ENCODE data around the gene DHH.

Gene DHH

DNA sequence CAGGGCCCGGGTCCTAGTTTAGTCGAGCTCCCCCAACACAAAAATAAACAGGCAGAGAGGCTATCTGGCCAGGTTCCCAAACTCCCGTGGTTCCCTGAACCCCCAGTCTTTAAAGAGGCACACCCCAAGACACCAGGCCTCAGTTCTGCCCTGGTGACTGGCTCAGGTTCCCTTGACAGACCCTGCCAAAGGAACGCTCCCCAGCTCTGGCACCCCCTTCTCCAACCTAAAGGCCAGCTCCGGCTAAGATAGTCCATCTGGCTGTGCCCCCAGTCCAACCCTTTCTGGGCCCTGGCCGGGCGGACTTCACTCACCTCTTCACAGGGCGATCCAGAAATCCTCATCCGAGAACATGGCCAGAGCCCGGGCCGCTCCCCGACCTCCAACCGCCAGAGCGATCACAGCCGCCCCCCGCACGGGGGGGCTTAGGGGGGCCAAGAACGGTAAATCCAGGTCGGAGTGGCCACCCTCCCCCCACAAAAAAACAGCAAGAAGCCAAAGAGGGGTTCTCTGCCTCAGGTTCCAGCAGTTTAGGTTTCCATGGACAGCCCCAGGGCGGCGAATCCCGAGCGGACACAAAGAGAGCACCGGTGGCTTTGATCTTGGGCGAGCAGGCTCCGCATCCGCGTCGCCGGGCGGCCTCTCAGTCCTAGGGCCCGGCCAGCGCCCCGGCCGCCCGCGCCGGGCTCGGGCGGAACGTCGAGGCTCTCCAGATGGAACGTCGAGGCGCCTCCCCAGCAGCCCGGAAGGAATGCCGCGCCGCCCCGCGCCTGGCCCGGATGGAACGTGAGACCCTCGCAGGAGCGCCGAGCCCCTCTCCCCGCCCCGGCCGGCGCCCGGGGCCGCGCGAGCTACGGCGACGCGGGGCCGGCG is 35.1 kb downstream of the DHH start:
- TF ChIP-seq, protein P1, sequence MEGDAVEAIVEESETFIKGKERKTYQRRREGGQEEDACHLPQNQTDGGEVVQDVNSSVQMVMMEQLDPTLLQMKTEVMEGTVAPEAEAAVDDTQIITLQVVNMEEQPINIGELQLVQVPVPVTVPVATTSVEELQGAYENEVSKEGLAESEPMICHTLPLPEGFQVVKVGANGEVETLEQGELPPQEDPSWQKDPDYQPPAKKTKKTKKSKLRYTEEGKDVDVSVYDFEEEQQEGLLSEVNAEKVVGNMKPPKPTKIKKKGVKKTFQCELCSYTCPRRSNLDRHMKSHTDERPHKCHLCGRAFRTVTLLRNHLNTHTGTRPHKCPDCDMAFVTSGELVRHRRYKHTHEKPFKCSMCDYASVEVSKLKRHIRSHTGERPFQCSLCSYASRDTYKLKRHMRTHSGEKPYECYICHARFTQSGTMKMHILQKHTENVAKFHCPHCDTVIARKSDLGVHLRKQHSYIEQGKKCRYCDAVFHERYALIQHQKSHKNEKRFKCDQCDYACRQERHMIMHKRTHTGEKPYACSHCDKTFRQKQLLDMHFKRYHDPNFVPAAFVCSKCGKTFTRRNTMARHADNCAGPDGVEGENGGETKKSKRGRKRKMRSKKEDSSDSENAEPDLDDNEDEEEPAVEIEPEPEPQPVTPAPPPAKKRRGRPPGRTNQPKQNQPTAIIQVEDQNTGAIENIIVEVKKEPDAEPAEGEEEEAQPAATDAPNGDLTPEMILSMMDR (IDR thresholded peaks at IDR 0.05; ENCODE audit: borderline replicate concordance, insufficient read depth, low read depth, low read length) = no peak
- H3K4me3 ChIP-seq (ENCODE audit: low read depth, low read length) = peak overlapping the region; percentile 80

DNA sequence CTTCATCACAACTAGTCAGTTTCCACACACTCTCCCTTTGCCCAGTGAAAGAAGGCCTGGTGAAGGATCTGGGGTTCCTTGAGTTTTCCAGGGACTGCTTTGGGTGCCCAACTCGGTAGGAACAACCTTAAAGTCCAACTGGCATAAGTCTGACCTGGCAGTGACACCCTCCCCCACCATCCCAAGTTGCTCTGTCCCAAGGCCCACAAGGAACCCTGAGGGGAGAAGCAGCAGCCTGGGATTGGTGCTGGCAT is 35.6 kb downstream of the DHH start:
- TF ChIP-seq, protein P1 (IDR thresholded peaks at IDR 0.05; ENCODE audit: borderline replicate concordance, insufficient read depth, low read depth, low read length) = no peak
- H3K4me3 ChIP-seq (ENCODE audit: low read depth, low read length) = peak overlapping the region; percentile 80

DNA sequence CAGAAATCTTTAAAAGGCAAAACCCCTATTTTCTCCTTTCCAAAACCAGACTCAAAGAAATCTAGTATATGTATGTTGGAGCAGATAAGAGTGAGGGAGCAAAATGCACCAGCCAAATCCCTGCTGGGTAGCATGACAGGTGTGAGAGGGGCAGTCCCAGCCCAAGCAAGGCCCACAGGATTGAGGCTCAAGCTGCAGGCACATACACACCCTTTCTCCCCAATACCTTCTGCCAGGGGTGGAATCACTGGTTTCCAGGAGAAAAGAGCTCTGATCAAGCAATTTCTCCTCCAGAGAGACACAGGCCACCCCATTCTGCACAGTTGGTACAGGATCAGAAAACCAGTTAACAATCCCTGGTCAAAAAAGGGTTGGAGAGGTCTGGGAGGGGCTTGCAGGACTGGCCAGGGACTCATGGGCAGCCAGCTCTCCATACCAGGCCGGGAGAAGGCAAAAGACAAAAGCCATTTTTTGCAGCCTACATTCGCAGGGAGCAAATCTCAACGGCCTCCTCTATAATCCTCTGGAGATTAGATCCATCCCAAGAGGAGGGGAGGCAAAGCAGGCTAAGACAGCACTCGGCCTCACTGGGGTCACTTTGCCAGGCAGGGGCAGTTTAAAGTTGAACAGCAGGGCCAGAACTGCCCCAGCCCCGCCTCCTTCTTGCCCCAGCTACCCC is 36.1 kb downstream of the DHH start:
- TF ChIP-seq, protein P1 (IDR thresholded peaks at IDR 0.05; ENCODE audit: borderline replicate concordance, insufficient read depth, low read depth, low read length) = no peak
- peak overlapping the region; percentile 80 for H3K4me3 ChIP-seq (ENCODE audit: low read depth, low read length)

DNA sequence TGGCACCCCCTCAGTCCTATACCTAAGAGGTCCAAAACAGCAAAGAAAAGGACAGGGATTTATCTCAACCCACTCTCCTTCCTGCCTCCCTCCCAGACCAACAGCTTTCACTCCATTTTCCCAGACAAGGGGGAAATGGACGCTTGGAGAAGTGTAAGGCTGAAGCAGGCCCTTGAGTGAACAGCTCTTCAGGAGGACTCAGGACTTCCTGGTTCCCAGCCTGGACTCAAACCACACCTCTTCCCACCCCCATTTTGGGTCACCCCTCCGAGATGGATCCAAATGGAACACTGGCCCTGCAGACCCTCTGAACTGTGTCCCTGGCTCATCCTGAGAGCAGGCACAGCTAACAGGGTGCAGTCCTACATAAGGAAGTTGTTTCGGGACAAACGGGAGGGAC is 36.7 kb downstream of the DHH start:
- H3K4me3 ChIP-seq (ENCODE audit: low read depth, low read length) = peak overlapping the region; percentile 80
- TF ChIP-seq, protein P1 (IDR thresholded peaks at IDR 0.05; ENCODE audit: borderline replicate concordance, insufficient read depth, low read depth, low read length) = no peak

DNA sequence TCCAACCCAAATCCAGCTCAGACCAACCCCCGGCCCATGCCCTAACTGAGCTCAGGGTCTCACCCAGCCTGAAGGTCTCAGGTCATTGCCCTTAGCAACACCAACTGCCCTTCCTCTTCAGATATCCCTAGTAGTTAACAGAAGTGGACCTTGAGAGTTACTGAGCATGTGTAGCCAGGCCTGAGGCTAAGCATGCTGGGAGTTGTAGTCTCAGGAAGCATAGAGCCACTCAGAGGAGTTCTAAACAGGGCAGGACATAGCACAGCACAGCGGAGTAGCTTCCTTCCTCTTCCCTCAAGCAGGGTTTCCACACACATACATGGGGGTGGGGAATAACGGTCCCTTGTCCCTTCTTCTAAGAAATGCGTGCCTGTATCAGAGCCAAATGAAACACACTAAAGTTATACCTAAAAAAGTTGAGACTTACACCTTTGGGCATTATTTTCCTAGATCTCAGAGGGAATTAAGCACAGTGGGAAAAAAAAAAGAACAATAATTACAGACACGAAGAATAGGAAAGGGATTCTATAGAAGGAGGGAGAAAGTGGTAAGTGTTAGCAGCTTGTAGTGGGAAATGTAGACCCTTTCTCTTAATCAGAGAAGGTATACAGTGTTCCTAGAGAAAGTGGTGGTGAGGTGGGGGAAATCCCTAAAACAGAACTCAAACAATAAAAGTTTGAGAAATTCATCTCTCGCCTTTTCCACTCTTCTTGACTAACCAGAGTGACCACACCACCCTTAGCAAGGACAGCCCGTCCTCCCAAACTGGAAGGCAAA is 38.4 kb downstream of the DHH start:
- H3K4me3 ChIP-seq (ENCODE audit: low read depth, low read length) = peak overlapping the region; percentile 80
- TF ChIP-seq, protein P1 (IDR thresholded peaks at IDR 0.05; ENCODE audit: borderline replicate concordance, insufficient read depth, low read depth, low read length) = no peak

DNA sequence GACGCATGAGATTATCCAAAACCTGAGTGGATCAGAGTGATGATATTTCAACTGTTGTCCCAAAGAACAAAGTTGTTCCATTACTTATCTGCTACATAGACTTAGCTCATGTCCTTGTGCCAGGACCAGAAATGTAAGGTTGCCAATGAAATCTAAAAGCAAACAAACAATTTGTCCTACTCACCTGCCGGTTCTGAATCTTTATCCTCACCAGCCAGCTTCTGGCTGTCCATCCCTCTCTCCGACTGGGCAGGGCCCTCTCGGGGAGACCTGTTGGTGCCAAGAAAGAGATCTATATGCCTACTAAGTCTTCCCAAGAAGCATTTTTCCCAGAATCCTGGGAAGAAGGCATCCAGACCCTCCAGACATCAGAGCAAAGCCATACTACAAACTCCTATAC is 39.5 kb downstream of the DHH start:
- H3K4me3 ChIP-seq (ENCODE audit: low read depth, low read length) = no peak overlapping the region
- TF ChIP-seq, protein P1 (IDR thresholded peaks at IDR 0.05; ENCODE audit: borderline replicate concordance, insufficient read depth, low read depth, low read length) = no peak

Measured in GM12875 (cell line).